GM21515 (cell line): ENCODE measurements around the gene VPS33A.
A peak's percentile ranks its signal among the peaks of the same experiment; 100 is the strongest.
"Not testable (repeated sequence)": the region's sequence is repeated elsewhere in the genome, so short reads cannot be mapped to it uniquely, and the experiment has no call there.

ENCODE experiments used
- ATAC-seq: cut with Tn5 transposase; IDR thresholded peaks from one replicate; pipeline ENCODE4 v1.9.1; 2021; ENCODE audit not compliant: unreplicated experiment

Gene VPS33A

GRCh38 chr12:122258462-122258861 is 7.8 kb downstream of the VPS33A start:
- not testable (repeated sequence) for ATAC-seq

- no peak for ATAC-seq
Measured at GRCh38 chr12:122250536-122250935, 15.8 kb downstream of the VPS33A start.

DNA sequence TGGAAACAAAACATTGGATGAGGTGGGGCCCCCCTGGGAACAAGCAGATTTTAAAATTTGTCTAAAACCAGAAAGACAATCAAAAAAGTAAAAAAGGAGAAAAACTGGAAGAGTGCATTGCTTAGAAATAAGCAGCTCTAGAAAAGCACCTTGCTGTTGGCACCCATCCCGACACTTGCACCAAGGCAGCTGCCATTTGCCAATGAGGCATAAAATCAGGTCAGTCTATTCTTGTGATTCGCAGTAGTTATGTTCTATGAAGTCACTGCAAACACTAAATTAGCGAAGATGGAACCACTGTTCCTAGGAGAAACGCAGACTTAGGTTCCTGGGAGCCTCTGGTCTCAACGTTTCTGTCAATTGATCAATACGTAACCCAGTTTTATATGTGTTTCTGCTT is 16.2 kb downstream of the VPS33A start:
- ATAC-seq: no peak

DNA sequence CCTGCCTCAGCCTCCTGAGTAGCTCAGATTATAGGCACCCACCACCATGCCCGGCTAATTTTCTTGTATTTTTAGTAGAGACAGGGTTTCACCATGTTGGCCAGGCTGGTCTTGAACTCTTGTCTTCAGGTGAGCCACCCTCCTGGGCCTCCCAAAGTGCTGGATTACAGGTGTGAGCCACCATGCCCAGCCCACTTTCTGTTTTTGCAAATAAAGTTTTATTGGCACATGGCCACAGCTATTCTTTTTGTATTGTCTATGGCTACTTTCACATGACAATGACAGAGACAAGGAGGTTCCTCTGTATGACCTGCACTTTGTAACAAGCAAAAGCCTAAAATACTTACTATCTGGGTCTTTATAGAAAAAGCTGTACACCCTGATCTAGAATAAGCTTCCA is 20.7 kb downstream of the VPS33A start:
- no peak for ATAC-seq

DNA sequence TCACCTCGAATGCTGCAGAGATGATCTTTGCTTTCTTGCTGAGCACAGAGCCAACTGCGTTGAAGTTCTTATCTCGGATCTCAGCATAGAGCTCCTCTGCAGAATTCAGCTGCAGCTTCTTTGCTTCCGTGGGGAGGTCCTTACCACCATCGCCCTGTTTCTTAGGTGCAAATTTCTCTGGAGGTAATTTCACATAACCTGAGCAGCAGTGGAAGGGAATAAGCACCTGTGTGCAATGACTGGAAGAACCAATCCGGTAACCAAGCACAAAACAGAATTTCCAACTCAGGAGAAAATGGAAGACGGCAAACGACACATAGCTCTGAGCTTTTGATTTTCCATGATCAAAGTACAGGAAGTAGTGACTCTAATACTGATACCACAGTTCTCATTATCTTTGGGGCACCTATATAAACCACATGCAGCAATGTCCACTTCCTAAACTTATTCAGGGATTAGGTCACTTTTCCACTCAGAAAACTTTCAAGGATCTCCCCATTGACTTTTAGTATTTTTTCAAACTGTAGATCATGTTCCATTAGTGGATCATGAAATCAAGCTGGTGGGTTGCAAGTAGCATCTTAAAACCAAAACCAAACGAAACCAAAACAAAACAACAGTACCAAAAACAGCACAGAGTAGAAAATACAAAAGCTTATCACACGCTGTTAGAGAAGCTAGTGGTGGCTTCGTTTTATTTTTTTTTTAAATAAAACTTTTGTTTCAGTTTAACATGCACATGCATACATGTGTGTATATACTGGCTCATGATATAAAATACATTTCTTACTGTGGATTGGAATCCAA is 21.5 kb downstream of the VPS33A start:
- no peak for ATAC-seq

GRCh38 chr12:122243965-122244364 is 22.3 kb downstream of the VPS33A start:
- no peak for ATAC-seq

DNA sequence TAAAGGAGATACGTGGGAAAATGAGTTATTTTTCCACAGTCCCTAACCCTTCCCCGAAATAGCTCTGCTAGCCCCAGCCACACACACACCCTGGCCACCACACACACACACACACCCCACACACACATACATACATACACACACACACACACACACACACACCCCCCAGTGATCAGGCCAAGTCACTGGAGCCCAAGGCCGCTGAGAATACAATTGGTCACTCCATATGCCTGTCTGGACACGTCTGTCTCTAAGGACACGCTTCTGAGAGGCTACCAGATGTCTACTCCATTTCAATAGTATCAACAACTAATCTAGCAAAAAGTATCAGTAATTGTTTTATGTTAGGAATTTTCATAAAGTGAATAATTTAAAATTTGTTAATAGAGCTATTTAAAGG is 27.4 kb downstream of the VPS33A start:
- no peak for ATAC-seq

DNA sequence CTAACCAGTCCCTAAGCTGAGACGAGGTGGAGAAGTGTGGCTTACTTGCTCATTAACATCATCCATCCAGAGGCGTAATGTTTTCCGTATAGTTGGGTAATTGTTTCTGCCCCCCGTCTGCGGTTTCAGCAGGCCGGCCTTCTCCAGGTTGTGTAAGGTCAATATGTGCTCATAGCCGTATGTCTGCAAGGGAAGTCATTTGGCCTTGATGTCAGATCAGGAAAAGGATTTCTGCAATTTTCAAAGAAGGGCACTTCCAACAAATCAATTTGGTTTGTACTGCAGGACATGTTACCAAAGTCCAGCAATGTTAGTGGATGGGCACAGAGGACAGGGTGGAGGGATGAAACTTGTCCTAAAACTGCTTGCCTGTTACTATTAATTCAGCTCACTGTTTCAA is 30.6 kb downstream of the VPS33A start:
- no peak for ATAC-seq

- ATAC-seq: no peak
Measured at GRCh38 chr12:122232691-122233090, 33.6 kb downstream of the VPS33A start.

DNA sequence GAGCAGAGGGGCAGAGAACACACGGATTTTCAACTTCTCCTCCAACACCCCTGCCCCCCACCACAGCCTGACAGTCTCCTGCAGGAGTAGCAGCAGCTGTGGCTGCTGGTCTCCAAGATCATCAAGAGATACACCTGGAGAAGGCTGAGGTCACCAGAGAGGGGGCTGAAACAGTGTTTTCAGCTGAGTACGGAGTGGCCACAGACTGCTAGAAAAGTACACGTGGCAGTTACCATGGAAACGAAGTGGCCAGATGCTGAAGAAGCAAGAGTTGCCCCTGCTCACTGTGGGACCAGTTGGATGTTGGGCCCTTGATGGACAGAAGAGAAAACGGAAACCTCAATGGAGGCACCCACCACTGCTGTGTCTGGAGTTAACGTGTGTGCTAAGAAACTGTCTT is 35.5 kb downstream of the VPS33A start:
- ATAC-seq: no peak

DNA sequence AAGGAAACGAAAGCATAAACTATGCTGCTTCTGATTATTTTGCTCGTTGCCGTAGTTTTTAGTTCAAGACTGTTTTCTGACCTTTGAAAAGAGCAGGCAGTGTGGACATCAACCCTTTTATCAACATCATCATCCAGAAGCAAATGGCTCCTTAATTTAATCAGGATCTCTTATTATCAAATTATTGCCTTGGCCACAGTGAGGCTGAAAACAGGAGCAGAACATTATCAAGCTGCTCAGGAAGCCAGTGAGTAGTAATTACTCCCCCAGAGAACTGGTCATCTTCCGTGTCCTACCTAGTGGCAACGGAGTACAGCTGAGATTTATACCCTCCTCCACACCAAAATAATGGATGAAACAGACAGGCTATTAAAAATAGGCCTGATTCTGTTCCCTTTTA is 38.2 kb downstream of the VPS33A start:
- no peak for ATAC-seq

DNA sequence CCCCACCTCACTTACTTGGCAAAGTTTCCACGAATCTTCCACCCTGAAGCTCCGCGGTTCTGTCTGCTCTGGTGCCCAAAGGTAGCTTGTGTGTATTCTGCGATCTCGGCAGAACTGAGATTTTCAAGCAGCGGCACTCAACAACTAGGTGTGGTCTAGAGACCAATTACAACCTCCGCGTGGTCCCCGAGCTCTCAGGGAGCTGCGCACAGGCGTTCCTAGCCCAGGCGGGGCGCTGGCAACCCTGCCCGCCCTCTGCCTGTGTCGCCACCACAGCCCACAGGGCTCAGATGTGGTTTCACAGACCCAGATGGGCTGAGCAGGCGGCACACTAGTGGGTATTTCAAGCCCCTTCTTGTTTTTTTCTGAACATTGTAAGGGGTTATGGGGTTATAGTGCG is 39.0 kb downstream of the VPS33A start:
- ATAC-seq: no peak

DNA sequence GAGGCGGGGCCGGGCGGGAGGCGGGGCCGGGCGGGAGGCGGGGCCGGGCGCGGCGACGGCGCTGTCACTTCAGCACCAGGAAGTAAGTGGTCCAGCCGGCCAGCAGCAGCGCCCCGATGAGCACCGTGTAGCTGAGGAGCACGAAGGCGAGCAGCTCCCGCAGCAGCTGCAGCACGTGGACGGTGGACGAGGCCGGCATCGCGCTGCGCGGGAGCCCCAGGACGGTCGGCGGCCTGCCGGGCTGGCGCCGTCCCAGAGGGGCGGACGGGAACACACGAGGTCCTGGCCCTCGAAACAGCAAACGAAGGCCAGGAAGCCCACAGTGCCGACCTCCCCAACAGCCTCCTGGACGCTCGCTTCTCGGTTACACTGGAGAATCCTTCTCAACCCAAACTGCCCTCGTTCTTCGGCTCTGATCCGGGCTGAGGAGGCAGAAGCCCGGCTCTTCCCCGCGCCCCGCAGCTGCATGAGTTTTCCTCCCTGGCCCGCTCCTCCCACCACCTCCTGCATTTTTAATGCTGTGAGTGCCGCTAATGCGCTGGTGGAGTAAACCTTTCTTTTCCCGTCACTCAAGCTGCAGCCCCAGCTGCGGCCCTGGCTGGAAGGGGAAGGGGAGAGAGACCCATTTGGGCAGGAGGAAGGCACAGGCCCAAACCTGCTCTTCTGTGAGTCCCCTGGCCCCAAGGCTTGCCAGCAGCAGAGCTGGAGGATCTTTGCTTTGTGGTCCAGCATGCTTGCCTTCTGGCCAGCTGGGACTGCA is 39.7 kb downstream of the VPS33A start:
- ATAC-seq: no peak

DNA sequence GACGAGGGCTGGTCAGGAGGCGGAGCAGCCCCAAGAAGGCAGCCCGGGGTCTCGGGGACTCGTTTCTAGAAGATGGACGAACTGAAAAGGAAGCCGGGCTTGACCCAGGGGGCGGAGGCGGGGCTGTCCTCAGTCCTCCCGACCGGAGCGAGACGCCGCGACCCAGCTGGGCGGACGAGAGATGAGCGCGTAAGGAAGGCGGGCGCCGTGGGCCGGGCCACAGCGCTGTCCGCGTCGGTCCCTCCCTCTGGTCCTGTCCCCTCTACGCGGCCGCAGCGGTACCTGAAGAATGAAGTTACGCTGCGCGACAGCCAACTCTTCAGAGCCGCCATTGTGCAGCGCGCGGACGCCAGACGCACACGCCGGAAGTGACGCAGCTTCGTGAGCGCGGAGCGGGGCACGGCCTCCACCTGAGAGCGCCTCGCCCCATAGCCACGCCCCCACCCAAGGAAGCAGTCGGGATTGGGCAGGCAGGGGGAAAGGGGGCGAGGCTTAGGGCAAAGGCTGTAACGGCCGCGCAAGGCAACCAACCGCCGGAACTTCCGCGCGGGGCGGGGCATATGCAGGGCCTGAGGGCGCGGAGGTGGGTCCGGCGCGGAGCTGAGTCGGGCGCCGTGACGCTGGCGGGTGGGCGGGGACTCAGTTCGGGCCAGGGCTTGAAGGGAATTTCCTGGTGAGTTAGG is 40.5 kb downstream of the VPS33A start, which contains the start of gene DIABLO:
TSS of gene DIABLO (minus strand) at position 370 of the 683 bp plus-strand sequence. CDS start at position 332, 38 bp downstream.
- peak; percentile 92 for ATAC-seq

GRCh38 chr12:122216445-122216844 is 49.8 kb downstream of the VPS33A start:
- no peak for ATAC-seq

GRCh38 chr12:122215771-122216170 is 50.5 kb downstream of the VPS33A start:
- ATAC-seq: no peak

- no peak for ATAC-seq
Measured at GRCh38 chr12:122208073-122208820, 58.0 kb downstream of the VPS33A start.

GRCh38 chr12:122207391-122207790 is 58.9 kb downstream of the VPS33A start:
- ATAC-seq: no peak

DNA sequence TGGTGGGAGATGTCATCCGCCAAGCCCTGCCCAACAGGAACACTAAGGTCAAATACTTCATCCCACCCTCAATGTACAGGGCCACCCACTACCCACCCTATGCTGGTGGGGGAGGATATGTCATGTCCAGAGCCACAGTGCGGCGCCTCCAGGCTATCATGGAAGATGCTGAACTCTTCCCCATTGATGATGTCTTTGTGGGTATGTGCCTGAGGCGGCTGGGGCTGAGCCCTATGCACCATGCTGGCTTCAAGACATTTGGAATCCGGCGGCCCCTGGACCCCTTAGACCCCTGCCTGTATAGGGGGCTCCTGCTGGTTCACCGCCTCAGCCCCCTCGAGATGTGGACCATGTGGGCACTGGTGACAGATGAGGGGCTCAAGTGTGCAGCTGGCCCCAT is 59.3 kb downstream of the VPS33A start:
- no peak for ATAC-seq

GRCh38 chr12:122206111-122206881 is 60.0 kb downstream of the VPS33A start:
- ATAC-seq: no peak
